Ovary (tissue), 9 donors: Measurements from ENCODE around the gene PCGF3. TPM values are rescaled to one million over a fixed set of nuclear protein-coding genes. Genes with fewer than 3 reads are reported as not detected.

Experiments
- DNase-seq, 5 donors: peaks; one replicate each; pipeline ENCODE4 v3.0.0-alpha.2; 2019 to 2020
- H3K27ac ChIP-seq, 2 donors: fragments of 200-600 bp; one replicate each; pipeline versions ENCODE4 v1.5.1 to v1.8.0; 2019 to 2022
- H3K27me3 ChIP-seq: fragments of 200-600 bp; one replicate; pipeline ENCODE4 v1.8.0; 2022
- H3K36me3 ChIP-seq: fragments of 200-600 bp; sonication (generic); one replicate; pipeline ENCODE4 v1.5.1; 2019
- H3K4me1 ChIP-seq: one replicate; pipeline ENCODE4 v1.8.1; 2013; ENCODE audit warnings: mild to moderate bottlenecking, moderate library complexity; ENCODE audit not compliant: insufficient read depth
- H3K4me3 ChIP-seq: fragments of 200-600 bp; sonication (generic); one replicate; pipeline ENCODE4 v1.5.1; 2017
- H3K9me3 ChIP-seq, 2 donors: fragments of 200-600 bp in 1 of 2; sonication (generic) in 1 of 2; one replicate each; pipeline versions ENCODE4 v1.5.1 to v1.8.1; 2013 to 2019; ENCODE audit warnings: mild to moderate bottlenecking in 1 of 2, moderate library complexity in 1 of 2
- CTCF ChIP-seq, 3 donors: fragments of 450-650 bp in 2 of 3; fragments of 200-600 bp in 1 of 3; IDR thresholded peaks; one replicate each; pipeline versions ENCODE4 v1.5.1 to v1.8.0; 2016 to 2022; ENCODE audit warnings: antibody characterized with exemption in 3 of 3, mild to moderate bottlenecking in 1 of 3
- EP300 ChIP-seq: sonication (generic); formaldehyde crosslinking; IDR thresholded peaks from one replicate; pipeline ENCODE4 v1.6.1; 2017; ENCODE audit warnings: antibody characterized with exemption
- POLR2A ChIP-seq: fragments of 450-650 bp; IDR thresholded peaks from one replicate; pipeline ENCODE4 v1.6.1; 2017; ENCODE audit warnings: antibody characterized with exemption, mild to moderate bottlenecking, moderate library complexity
- WGBS, 3 donors: extraction: QIAGEN DNeasy Blood & Tissue Kit in 1 of 3; methylation state at CpG; one replicate each; pipeline versions ENCODE4 v1.1.5 to v1.1.7; 2013 to 2017; 5-methylcytosine and 5-hydroxymethylcytosine counted together
- intact Hi-C, 4 donors: fragments of 100-400 bp; cut with DNase I; formaldehyde crosslinking; loops; one replicate each; pipeline versions ENCODE4 v1.11.0 to v1.15.1; 2022 to 2023
- polyA plus RNA-seq, 2 donors: library from polyadenylated mRNA; stranded (reverse); fragments of 200-250 nt in 1 of 2; fragments of 350-450 nt in 1 of 2; fragmentation: Illumina TruSeq in 1 of 2; extraction: RNeasy Lipid Tissue Mini Kit (QIAGEN cat#74804) in 1 of 2; gene quantifications; one replicate each; pipeline ENCODE4 v1.2.3, GENCODE V29; 2013 to 2014
- total RNA-seq, 7 donors: library from RNA; depleted of rRNA in 2 of 7; stranded (reverse); fragments of >200 nt in 2 of 7; fragmentation: NEBNext Ultra II Directional in 3 of 7; extraction: Animal tissue kit (Norgen Biotek cat#: 25700) in 3 of 7; gene quantifications; one replicate each; pipeline versions ENCODE4 v1.1.0 to v1.2.4, GENCODE V29; 2016 to 2023
- donor health status: DM: no; HTN: no; CAD: no; lungs with moderate emphysema.
- donor health status: DM: no; HTN: no; CAD: no.
- donor health status: Bipolar disorder and iron deficiency.
- donor health status: DM: yes; HTN: yes; CAD: no.
- donor health status: DM: no; HTN: no; CAD: no.
- donor health status: DM: yes; HTN: yes; CAD: no.

PCGF3 gene
- total and polyA plus RNA-seq, 9 donors: 21.7 to 51.2 (median 45.3) TPM

GRCh38 chr4:744212-744841, 38.7 kb downstream of the PCGF3 start:
- intact Hi-C loops: loop anchor here in 2 of 4 donors (5.0 to 10.0 kb wide), 2 partner anchors 240 to 243 kb away; partner anchors contain the start of gene IDUA (in 2 of the 2)
- no peak for DNase-seq
- Histone ChIP-seq H3K27me3 (no peaks in the 10 kb centered on the region), H3K36me3 (no peaks in the 10 kb centered on the region), H3K27ac (no peak overlapping the region), H3K4me1 (no peaks in the 10 kb centered on the region), H3K9me3 (no peaks in the 10 kb centered on the region), H3K4me3 (no peak overlapping the region)
- WGBS, 3 donors: 87 to 89% (median 87%) methylated on average over 36 to 41 of the region's 44 CpGs
- no peak for TF ChIP-seq CTCF (IDR thresholded peaks at IDR 0.05)
- no peak for TF ChIP-seq POLR2A
- TF ChIP-seq EP300: no peak

- no peaks in the 10 kb centered on the region for H3K36me3 ChIP-seq
These were observed 42.0 kb downstream of the PCGF3 start for GRCh38 chr4:747546-748170.

GRCh38 chr4:748461-748860, 42.8 kb downstream of the PCGF3 start:
- Histone ChIP-seq H3K27me3 (no peaks in the 10 kb centered on the region), H3K4me3 (no peak overlapping the region), H3K36me3 (no peaks in the 10 kb centered on the region), H3K4me1 (peaks cover 3% of the 10 kb centered on the region), H3K9me3 (no peaks in the 10 kb centered on the region), H3K27ac (no peak overlapping the region)
- 91 to 92% (median 91%) methylated on average over 19 of the region's 19 CpGs for WGBS, 3 donors
- no peak for DNase-seq
- intact Hi-C loops: loop anchor here in 1 of 4 donors (10.0 kb wide), 1 partner anchor 236 kb away; the partner anchor contains the start of gene IDUA
- no peak for TF ChIP-seq CTCF (IDR thresholded peaks at IDR 0.05)
- TF ChIP-seq POLR2A: no peak
- TF ChIP-seq EP300: no peak

More at GRCh38 chr4:747546-748170, 42.0 kb downstream of the PCGF3 start:
- Histone ChIP-seq H3K27ac (no peak overlapping the region), H3K27me3 (no peaks in the 10 kb centered on the region), H3K9me3 (no peaks in the 10 kb centered on the region), H3K4me1 (peaks cover 3% of the 10 kb centered on the region), H3K4me3 (no peak overlapping the region)
- intact Hi-C loops: loop anchor here in 1 of 4 donors (10.0 kb wide), 1 partner anchor 237 kb away; the partner anchor contains the start of gene IDUA
- DNase-seq: no peak
- TF ChIP-seq POLR2A (no peak), CTCF (IDR thresholded peaks at IDR 0.05) (no peak), EP300 (no peak)
- WGBS, 3 donors: 84 to 91% (median 88%) methylated on average over 22 to 26 of the region's 34 CpGs

- intact Hi-C loops: loop anchor here in 1 of 4 donors (10.0 kb wide), 1 partner anchor 235 kb away; the partner anchor contains the start of gene IDUA
- Histone ChIP-seq H3K27ac (peak overlapping the region in 1 of 2 donors; percentile 31), H3K36me3 (no peaks in the 10 kb centered on the region), H3K9me3 (no peaks in the 10 kb centered on the region), H3K27me3 (no peaks in the 10 kb centered on the region), H3K4me1 (peaks cover 3% of the 10 kb centered on the region), H3K4me3 (no peak overlapping the region)
- WGBS, 3 donors: 72 to 76% (median 74%) methylated on average over 20 of the region's 20 CpGs
- DNase-seq: peak in 1 of 5 donors; percentile 48
- TF ChIP-seq POLR2A (no peak), CTCF (IDR thresholded peaks at IDR 0.05) (no peak), EP300 (no peak)
These were observed 44.4 kb downstream of the PCGF3 start for GRCh38 chr4:749698-750666.
